ENCODE data around the gene AJUBA.
"Not testable (repeated sequence)": the region's sequence is repeated elsewhere in the genome, so short reads cannot be mapped to it uniquely, and the experiment has no call there.

The AJUBA gene

DNA sequence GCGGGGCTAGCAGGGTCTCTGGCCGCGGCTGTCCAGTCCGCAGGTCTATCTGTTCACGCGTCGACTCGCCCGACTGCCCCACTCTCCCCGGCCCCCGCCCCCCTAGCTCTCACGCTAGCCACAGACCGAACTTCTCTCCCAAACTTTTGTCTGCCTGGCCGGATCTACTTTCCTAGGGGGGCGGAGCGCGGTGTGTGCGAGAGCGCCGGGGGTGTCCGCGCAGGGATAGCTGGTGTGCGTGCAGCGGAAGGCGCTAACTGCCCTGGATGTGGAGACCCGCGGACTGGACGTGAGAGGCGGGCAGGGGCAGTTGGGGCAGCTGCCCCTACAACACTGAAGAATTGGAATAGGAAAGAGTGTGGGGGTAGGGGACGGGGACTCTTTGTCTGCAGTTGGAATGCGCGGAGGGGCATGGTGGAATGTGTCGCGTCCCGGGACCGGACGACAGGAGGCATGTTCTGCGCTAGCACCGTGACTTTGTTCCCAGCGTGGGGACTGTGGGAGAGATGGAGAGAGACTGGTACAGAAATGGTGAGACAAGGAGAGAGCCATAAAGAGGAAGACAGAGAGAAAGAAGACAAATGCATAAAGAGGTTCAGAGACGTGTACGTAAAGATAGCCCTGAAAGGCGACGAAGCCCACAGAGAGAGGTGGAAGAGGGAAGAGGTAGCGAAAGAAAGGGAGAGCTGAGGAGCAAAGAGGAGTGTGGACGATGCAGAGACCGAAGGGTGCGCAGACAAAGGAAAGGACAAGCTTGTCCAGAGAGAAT lies at the start of gene AJUBA:
TSS of gene AJUBA (minus strand) at position 75 of the 769 bp plus-strand sequence. CDS start 285 bp downstream, outside the sequence.
- no peak for DNase-seq

DNA sequence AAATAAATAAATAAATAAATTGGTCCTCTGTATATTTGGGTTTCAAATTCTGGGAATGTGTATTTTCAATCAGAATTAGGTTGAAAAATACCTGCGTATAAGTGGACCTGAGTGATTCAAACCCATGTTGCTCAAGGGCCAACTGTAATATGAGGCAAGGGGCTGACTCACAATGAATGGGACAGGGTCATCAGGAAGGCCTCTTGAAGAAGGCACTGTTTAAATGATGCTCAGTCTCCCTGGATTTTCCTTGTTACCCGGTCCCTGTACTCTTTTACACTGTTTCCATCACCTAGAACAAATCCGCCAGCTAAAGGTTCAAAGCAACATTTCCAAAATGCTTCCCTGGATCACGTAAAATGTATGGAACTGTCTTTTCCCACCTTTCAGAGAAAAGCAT lies 48.6 kb upstream of the AJUBA start:
- DNase-seq = no peak

DNA sequence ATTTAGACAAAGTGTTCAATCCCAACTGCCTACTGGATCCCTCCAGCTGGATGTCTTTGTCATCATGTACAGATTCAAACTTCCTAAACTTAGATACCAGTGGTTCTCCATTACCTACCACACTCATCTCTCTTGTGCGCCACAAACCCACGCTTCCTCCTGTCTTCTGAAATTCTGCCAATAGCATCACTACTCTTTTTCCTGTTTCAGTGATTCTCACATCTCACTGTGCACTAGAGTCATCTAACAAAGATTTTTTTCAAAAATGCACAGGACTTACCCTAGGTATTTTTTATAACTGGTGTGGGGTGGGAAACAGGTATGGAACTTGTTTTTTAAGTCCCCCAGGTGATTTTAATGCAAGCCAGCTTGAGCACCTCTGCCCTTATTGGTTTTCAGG lies 46.4 kb upstream of the AJUBA start:
- DNase-seq = no peak

DNA sequence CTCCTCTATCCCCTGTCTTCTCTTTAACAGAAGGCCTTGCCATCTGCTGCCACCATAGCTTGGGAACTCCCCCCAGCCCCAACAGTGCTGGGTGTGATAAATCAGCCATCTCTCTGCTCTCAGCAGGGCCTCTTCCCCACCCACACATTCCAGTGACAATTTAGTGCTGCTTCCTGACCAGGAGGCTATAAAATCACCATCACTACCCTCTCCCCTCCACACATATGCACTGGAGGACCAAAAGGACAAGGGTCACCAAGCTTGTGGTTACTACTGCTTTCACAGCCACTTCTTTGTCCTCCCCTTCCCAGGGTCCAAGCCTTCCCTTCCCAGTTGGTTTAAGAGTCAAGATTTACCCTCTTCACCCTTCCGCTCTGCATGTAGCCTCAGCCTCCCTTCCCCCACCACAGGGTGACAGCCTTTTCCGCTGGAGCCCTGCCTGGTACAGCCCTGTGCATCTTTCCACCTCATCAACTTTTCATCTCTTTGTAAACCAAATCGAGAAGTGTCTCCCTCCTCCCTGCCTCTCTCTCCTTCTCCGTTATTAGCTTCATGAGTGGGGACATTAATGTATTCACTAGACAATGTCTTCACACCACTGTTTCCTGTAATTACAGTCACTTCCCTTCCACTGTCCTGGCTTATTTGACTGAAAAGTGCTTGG lies 42.9 kb upstream of the AJUBA start:
- peak; percentile 91 for DNase-seq

DNA sequence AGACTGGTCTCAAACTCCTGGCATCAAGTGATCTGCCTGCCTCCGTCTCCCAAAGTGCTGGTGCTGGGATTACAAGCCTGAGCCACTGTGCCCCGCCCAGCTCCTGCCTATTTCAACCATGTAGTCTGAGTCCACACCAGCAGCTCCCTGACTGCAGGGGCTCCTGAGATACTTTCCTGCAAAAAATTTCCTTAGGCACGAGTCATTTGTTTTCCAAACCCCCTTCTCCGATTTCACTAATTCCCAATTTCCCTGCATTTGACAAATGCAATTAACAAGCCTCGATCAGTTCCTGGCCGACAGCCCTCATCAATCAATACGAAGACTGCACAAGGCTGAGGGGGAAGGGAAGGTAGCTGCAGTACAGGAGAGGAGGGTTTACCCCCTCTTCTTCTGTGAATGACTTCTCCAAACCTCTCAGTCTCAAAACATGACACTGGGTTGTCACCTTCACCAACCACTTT lies 42.3 kb upstream of the AJUBA start:
- DNase-seq = peak; percentile 91

DNA sequence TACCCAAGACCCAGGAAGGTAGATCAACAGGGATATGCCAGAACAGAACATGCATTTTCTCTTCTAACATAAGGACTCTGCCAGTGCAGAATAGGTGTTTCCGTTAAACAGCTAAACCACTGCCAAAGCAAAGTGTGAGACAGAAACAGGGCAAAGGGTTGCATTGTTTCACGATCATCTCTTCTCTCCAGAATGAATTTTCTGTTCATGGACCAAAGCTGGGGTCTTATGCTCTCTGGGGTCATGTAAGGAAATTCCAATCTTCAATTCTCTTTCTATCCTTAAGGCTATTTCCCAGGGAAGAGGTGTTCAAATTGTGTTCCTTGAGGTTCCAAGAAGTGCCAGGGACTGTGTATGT lies 41.4 kb upstream of the AJUBA start:
- no peak for DNase-seq

DNA sequence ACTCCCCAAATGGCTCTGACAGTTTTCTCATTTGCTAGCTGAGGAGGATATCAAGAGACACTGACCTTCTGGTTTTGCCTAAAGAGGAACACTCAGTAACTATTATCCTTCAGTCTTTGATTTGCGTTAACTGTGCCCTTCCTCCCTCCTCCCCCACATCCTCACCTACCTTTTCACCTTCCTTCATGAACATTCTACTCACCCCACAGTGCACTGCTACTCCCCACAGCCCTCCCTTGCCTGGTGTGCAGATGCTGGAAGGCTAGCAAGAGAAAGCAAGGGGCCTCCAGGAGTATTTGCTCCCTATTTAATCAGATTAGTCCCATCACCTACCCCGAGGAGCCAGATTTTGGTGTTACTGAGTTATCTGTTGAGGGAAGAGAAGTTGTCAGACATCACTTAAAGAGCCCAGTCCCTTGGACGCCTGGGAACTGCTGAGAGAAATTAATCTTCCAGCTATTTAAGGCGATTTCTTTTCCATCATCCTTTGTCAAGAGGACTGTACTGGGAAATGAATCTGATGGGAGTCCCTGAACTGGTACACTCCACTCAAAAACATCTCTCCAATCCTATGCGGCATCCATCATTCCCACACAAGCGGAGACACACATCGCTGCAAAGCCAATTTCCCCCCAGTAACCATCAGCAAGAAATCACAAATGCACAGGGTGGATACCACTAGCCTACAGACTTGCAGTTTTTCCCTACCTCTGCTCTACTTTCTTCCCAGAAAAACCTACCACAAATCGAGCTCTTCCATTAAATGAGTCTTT lies 40.9 kb upstream of the AJUBA start:
- DNase-seq = no peak

DNA sequence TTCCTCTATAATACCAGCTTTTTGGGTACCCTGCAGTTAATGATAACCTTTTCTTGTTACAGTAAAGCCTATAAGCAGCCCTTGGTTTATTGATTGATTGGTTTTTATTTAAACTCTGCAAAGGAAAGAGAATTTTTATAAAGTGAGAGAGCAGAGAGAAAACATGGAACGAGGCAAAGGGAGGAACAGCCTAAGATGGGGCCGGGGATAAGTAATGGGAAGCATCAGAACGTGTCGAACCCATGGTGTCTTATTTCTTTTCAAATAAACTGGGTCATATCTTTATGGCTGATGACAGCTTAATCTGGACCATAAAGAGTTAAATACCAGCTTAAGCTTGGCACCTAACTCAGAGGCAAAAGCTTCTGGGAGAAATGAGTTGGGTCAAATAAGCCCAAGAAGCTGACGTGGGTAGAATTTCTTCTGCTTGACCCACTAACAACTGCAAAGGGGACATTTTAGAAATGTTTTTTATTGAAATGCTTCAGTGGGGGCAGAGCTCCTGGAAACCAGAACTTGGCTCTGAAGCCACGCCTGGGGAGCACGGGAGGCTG lies 39.6 kb upstream of the AJUBA start:
- DNase-seq = no peak

DNA sequence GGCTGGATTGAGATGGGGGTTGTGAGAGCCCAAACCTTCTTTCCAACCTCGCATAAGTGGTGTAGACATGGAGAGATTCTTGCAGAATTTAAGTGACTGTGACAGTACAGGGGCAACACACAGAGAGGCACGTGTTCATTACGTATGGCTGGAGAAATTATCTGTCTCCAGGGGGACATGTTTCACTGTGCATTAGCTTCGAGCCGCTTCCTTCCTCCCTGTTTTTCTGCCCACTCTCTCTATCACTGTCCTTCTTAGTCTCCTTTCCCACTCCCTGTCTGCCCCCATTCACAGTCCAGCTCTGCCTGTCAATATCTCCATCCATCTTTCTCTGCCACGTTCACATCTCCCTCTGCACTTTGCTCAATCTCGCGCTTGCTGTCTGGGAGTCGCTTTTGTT lies 39.1 kb upstream of the AJUBA start:
- DNase-seq = no peak

DNA sequence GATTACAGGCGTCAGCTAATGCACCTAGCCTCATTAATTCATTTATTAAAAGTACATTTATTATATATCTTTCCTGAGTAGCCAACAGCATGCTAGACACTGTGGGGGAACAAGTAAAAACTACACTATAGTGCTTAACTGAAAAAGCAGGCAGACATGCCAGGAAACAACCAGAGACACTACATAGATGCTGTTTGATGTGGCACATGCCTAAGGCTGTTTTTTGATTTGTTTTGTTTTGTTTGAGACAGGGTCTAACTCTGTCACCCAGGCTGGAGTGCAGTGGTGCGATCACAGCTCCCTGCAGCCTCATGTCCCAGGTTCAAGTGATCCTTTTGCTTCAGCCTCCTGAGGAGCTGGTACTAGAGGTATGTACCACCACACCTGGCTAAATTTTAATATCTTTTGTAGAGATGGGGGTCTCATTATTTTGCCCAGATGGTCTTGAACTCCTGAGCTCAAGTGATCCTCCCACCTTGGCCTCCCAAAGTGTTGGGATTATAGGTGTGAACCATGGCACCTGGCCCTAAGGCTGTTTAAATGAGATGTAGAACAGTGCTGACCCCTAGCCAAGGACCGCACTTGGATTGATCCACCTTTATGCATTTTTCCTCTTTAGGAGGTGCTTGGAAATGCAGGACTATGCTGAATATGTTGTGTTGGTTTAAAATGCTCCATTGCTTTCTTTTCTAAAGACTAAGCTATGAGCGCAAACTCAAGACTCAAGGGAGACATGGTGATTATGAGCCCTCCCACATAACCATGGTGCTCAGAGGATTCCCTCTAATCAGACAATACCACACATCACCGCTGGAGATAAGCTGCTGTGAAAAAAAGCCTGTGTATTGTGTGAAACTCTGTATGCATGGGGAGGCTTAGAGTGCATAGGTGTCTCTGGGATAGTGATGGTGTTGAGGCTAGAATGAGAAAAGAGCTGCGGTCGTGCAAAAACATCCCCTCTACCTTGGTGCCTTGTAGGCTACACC lies 38.1 kb upstream of the AJUBA start:
- no peak for DNase-seq

DNA sequence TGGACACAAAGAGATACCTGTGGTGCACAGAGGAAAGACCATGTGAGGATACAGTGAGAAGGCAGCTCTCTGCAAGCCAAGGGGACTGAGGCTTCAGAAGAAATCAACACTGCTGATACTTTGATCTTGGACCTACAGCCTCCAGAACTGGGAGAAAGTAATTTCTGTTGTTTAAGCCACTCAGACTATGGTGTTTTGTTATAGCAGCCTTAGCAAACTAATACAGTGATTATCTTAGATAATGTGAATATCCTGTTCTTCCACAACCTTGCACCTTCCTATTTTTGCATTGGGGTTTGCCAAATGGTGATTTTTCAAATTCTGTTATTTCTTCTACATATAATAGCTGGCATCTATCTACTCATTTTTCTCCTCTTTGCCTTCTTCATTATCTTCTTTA lies 35.8 kb upstream of the AJUBA start:
- no peak for DNase-seq

DNA sequence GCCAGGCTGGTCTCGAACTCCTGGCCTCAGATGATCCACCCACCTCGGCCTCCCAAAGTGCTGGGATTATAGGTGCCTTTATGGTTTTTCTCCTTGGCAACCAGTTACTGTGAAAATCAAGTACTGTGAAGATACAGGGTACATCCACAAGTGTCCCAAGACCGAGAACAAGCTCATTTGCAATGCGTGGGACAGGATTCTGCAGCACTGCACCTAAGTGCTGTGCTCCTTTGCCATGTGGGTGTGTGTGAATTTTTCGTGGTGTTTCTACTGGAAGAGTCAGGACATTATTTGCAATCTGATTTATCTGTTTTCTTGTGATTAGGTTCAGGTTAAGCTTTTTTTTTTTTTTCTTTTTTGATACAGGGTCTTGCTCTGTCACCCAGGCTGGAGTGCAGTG lies 34.7 kb upstream of the AJUBA start:
- no peak for DNase-seq

DNA sequence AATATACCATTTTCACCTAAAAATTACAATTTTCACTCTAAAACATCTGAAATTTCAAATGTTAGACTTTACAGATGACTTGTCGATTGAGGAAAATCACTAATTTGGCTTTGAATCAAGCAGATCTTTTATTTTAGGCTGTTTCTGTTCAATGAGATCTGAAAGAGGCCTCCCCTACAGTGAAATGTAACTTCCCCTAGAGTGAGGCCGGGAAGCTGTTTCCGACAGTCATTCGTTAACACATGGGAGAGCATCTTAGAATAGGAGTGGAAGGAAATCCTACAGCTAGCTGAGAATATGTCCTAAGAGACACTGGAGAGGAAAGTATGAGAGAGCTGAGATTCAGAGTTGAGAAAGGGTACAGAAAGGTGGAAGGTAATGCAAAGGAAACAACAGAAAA lies 33.3 kb upstream of the AJUBA start:
- no peak for DNase-seq

DNA sequence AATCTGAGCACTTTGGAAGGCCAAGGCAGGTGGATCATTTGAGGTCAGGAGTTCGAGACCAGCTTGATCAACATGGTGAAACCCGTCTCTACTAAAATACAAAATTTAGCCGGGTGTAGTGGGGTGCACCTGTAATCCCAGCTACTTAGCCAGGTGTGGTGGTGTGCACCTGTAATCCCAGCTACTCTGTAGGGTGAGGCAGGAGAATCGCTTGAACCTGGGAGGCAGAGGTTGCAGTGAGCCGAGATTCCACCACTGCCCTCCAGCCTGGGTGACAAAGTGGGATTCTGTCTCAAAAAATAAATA lies 31.4 kb upstream of the AJUBA start:
- DNase-seq = not testable (repeated sequence)

DNA sequence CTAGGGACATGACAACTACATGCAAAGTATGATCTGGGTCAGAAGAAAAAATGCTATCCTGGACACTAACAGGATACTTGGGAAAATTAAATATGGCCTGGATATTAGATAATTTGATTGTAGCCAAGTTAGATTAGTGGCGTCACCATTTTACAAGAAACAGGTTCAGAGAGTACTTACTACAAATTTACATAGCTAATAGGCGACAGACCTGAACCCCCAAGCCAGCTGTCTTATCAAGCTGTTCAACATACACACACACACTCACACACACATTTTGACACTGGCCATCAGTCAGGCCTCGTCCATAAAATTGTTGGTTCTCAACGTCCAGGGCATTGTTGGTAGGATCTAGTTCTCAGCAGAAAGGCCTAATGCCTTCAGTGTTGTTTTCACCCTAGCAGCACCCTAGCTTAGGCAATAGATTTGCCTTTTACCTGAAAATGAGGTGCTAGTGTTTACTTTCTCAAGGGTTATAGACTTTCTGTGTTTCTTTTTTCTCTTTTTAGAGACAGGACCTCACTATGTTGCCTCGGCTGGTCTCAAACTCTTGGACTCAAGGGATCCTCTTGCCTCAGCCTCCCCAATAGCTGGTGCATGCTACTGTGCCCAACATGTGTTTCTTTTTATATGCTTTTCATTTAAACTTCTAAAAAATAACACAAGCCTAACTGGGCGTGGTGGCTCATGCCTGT lies 30.9 kb upstream of the AJUBA start:
- peak; percentile 89 for DNase-seq

DNA sequence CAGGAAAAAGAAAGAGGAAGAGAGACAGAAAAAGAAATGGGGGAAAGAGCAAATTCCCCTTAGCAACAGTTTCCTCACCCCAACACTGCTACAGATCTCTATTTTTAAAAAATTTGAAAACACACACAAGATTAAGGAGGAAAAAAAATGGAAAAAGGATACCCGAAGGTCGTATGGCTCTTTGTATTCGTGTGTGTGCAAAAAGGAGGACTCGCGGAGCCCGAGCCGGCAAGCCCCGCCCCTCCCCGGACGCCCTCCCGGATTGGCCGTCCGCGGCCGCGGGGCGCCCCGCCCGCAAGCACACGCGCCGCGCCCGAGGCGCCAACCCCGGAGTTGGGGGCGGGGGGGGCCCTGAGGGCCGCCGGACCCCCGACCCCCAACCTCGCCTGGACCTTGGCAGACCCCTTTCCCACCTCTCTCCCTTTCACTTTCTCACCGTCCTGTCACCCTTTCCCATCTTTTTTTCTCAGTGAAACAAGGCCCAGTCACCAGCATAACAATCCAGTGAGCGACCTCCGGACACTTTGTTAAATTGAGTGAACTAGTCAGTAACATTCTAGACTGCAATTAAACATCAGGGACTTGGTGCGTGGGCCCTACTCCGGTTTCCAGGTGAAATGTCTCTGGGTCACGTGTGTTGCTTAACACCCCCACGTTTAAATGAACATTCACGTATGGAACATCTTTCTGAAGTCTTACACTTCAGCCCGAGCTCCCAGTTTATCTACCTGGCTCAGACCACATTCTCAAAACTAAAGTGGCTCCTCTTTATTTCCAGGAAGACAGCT lies 27.8 kb upstream of the AJUBA start, which contains the start of gene C14orf93:
TSS of gene C14orf93 (minus strand) at position 205 of the 788 bp plus-strand sequence. CDS start 11,120 bp downstream, outside the sequence.
- peak; percentile 49 for DNase-seq

DNA sequence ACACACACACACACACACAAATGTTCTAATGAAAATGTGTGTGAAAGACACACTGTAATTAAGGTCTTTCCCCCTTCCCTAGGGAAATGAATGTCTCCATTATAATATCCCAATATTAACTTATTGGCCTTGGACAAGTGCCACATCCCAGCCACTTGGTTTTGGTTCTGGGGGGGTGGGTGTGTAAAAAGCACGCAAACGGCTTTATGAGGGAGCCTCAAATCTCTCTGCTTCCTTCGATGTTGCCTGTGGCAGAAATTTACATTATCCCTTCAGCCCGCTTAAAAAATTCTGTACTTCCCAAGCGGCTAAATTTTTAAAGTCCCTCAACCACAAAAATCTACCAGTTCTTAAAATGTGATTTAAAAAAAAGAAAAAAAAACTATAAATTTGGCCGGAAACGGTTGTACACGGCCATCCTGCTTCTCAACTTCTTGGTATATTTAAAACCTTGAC lies 27.2 kb upstream of the AJUBA start:
- no peak for DNase-seq

DNA sequence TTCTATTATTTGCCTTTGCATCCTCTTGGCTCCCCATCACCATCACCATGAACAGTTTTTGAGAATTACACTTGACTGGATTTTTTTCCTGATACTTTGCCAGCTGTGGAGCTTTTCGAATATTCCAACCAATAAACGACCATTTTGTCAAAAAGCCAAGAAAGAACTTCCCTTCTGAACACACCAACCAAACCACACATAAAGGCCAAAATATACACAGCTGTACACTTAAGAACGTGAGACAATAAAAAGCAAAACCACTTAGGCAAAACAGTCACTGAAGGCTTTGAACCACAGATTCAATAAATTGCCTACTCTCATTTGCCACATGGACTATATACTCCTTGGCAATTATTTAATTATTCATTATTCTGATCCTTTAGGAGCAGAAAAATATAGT lies 26.5 kb upstream of the AJUBA start:
- DNase-seq = no peak

DNA sequence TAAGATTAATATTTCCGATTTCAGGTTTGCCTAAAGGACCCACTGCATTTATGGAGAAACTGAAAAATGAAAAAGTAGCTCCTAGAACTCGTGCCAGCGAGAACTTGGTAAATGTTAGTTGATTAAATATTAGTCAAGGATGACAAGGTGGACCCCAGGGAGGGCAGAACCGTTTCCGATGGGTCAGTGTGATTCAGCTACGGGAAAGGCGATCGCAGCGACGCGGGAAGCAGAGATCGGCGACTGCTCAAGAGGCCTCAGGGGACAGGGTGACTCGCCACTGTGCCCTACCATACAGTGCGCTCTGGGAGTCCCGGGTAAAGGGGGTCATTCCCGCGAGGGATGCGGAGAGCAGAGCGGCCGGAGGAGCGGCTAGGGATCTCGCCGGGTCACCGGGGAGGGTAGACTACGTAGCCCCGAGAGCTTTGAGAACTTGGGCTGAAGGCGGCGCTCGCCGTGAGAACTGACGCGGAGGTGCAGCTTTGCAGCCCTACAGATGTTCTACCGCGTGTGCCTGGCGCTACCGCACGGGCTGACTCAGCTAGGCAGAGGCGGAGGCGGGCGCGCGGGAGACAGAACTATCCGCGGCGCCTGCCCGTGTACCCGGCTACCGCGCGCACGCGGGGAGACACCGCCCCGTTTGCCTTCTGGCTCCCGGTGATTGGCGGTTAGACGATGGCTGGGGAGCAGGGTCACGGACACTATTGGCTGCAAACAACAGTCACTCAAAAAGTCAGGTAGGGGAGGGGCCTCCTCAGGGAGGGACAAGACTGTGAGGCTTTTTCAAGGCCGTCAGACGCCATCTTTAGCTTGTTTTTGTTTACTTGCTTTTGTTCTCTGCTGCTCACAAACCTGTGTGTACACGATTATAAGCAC lies 24.4 kb upstream of the AJUBA start:
- DNase-seq = peak; percentile 96

DNA sequence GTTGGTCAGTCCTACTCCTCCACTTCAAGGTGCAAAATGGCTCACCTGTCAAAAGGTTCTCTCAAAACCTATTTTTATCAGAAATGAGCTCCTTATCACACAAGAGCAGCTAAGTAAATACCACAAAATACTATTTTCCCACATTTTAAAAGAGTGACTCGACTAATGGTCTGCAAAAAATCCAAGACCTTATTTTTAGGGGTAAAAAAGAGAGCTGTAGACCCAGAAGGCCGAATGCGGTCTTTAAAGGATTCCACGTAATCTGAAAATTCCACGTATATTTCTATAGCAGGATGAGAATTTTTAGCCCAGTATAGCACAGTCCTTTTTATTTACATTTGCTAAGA lies 23.8 kb upstream of the AJUBA start:
- no peak for DNase-seq
